Naive thymus-derived CD8-positive, alpha-beta T cell (primary cell): ENCODE results near the gene SERHL2. TPM values are rescaled to one million over a fixed set of nuclear protein-coding genes. Genes with fewer than 3 reads are reported as not detected.

Experiments used
- polyA plus RNA-seq, 3 donors: library from polyadenylated mRNA; unstranded; fragments of 300-500 nt; fragmentation: Illumina TruSeq; gene quantifications; one replicate each; pipeline ENCODE4 v1.2.3, GENCODE V29; 2021
- total RNA-seq, 8 experiments: library from RNA in 2 of 8; stranded (reverse) in 2 of 8; gene quantifications; one replicate each; pipeline ENCODE4 v1.2.3 and lab custom pipeline; 2021 to 2026

SERHL2 gene
- total and polyA plus RNA-seq, 5 experiments from 2014 or later: 0.43 to 0.81 (median 0.56) TPM; not detected in 1

Other genes with a start within 250 kb of the SERHL2 start
- gene NFAM1, start 121.6 kb upstream of the SERHL2 start, total RNA-seq: under 1 TPM; 0.23 to 0.25 TPM
- gene NFAM1, start 121.6 kb upstream of the SERHL2 start, polyA plus RNA-seq: not detected
- 10 to 100 TPM; 57.4 to 66.2 TPM for gene RRP7A, start 34.2 kb upstream of the SERHL2 start, total RNA-seq
- 10 to 100 TPM; 38.2 to 61.8 (median 52.1) TPM for gene RRP7A, start 34.2 kb upstream of the SERHL2 start, polyA plus RNA-seq
- 10 to 100 TPM; 81.1 to 85.8 TPM for gene POLDIP3, start 60.9 kb downstream of the SERHL2 start, total RNA-seq
- gene POLDIP3, start 60.9 kb downstream of the SERHL2 start, polyA plus RNA-seq: 10 to 100 TPM; 60.7 to 93.6 (median 70.5) TPM
- 1 to 10 TPM; 2.6 to 3.0 TPM for gene ATP5MGL, start 86.6 kb downstream of the SERHL2 start, total RNA-seq
- gene ATP5MGL, start 86.6 kb downstream of the SERHL2 start, polyA plus RNA-seq: under 1 TPM in 1 of 3 donors, not detected in 2; 0.23 TPM
- 10 to 100 TPM; 34.7 to 36.5 TPM for gene CYB5R3, start 95.4 kb downstream of the SERHL2 start, total RNA-seq
- 10 to 100 TPM; 37.1 to 70.2 (median 37.9) TPM for gene CYB5R3, start 95.4 kb downstream of the SERHL2 start, polyA plus RNA-seq
- gene A4GALT, start 166.9 kb downstream of the SERHL2 start, total RNA-seq: not detected
- gene A4GALT, start 166.9 kb downstream of the SERHL2 start, polyA plus RNA-seq: not detected